ENCODE data around the gene CD82. TPM values are rescaled to one million over a fixed set of nuclear protein-coding genes. Genes with fewer than 3 reads are reported as not detected.

The CD82 gene
- total and polyA plus RNA-seq, 2 of the 8 experiments (the other 6 are each of a cell fraction or from before 2014, with no cell fraction given): 7.9 to 10.3 TPM

DNA sequence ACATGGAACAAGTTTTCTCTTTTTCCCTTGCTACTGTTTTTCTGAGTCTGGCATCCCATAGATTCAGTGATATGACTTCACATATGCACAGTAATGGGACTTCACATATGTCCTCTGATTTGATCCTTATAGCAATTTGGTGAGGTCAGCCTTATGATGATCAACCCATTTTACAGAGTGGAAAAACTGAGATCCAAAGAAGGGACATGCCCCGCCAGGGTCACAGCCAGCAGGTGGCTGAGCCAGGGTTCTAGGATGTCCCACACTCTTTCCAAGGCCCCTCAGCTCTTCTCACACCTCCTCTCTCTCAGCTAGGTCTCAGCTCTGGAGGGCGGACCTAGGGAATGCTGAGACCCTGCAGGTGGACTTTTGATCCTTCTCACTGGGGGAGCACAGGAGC, 44.3 kb upstream of the CD82 start (continued):
- no peak for TF ChIP-seq NRF1 (IDR thresholded peaks at IDR 0.05; ENCODE audit: low read depth, low read length)
- no peak for TF ChIP-seq POLR2A (IDR thresholded peaks at IDR 0.05; ENCODE audit: control extremely low read depth in 1 of 2, low read depth in 2 of 2, low read length in 2 of 2)
- no peak for TF ChIP-seq CTBP2 (IDR thresholded peaks at IDR 0.05; ENCODE audit: borderline replicate concordance, insufficient read depth, insufficient read length, low read length)
- no peak for TF ChIP-seq CEBPB (IDR thresholded peaks at IDR 0.05; ENCODE audit: low read depth, low read length)
- TF ChIP-seq POLR2AphosphoS5 (IDR thresholded peaks at IDR 0.05; ENCODE audit: low read depth, low read length): no peak
- TF ChIP-seq TAF1 (IDR thresholded peaks at IDR 0.05; ENCODE audit: low read depth, low read length): no peak
- no peak for TF ChIP-seq TCF12 (IDR thresholded peaks at IDR 0.05; ENCODE audit: low read depth, low read length)
- TF ChIP-seq, protein P1, sequence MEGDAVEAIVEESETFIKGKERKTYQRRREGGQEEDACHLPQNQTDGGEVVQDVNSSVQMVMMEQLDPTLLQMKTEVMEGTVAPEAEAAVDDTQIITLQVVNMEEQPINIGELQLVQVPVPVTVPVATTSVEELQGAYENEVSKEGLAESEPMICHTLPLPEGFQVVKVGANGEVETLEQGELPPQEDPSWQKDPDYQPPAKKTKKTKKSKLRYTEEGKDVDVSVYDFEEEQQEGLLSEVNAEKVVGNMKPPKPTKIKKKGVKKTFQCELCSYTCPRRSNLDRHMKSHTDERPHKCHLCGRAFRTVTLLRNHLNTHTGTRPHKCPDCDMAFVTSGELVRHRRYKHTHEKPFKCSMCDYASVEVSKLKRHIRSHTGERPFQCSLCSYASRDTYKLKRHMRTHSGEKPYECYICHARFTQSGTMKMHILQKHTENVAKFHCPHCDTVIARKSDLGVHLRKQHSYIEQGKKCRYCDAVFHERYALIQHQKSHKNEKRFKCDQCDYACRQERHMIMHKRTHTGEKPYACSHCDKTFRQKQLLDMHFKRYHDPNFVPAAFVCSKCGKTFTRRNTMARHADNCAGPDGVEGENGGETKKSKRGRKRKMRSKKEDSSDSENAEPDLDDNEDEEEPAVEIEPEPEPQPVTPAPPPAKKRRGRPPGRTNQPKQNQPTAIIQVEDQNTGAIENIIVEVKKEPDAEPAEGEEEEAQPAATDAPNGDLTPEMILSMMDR (IDR thresholded peaks at IDR 0.05; ENCODE audit: control extremely low read depth in 1 of 3, insufficient read depth in 1 of 3, low read depth in 1 of 3, low read length in 3 of 3): no peak
